NT2/D1 (cell line): ENCODE measurements around the gene GLS2.

ENCODE experiments used
- SUZ12 ChIP-seq: IDR thresholded peaks from 2 replicates; pipeline ENCODE4 v1.6.1; 2011; ENCODE audit not compliant: insufficient read length, insufficient read depth; ENCODE audit errors: extremely low read depth
- YY1 ChIP-seq: IDR thresholded peaks from 2 replicates; pipeline ENCODE4 v1.6.1; 2011; ENCODE audit not compliant: insufficient read length, insufficient read depth

- TF ChIP-seq YY1 = no peak
- no peak for TF ChIP-seq SUZ12
These were observed 22.8 kb upstream of the GLS2 start for GRCh38 chr12:56510786-56511185.
